GM23338 (cell line): ENCODE results near the gene PTPN12. TPM values are rescaled to one million over a fixed set of nuclear protein-coding genes. Genes with fewer than 3 reads are reported as not detected.

Experiments
- ATAC-seq: fragments of 200-7000 bp; cut with Tn5 transposase; 3 replicates; pipeline ENCODE4 v1.9.1; 2020
- DNase-seq: peaks from one replicate; pipeline ENCODE4 v3.0.0-alpha.2; 2015; ENCODE audit warnings: low spot score
- H2AFZ ChIP-seq: fragments of 200-600 bp; sonication (generic); 2 replicates; pipeline ENCODE4 v1.8.0; 2016; ENCODE audit warnings: antibody characterized with exemption, mild to moderate bottlenecking, moderate library complexity
- H3F3A ChIP-seq: fragments of 200-600 bp; sonication (generic); replicated peaks from 2 replicates; pipeline ENCODE4 v1.8.0; 2017; ENCODE audit warnings: antibody characterized with exemption, mixed run types, low read depth
- H3K27ac ChIP-seq: fragments of 200-600 bp; sonication (generic); 2 replicates; pipeline ENCODE4 v1.6.1; 2016; ENCODE audit warnings: low read depth
- H3K27me3 ChIP-seq: fragments of 200-600 bp; sonication (generic); 2 replicates; pipeline ENCODE4 v1.8.0; 2016; ENCODE audit warnings: mild to moderate bottlenecking, mixed run types, moderate library complexity; ENCODE audit not compliant: insufficient read depth
- H3K36me3 ChIP-seq: fragments of 200-600 bp; sonication (generic); 2 replicates; pipeline ENCODE4 v1.8.0; 2016; ENCODE audit warnings: mild to moderate bottlenecking; ENCODE audit not compliant: insufficient read depth
- H3K4me1 ChIP-seq: fragments of 200-600 bp; sonication (generic); 2 replicates; pipeline ENCODE4 v1.8.0; 2016; ENCODE audit warnings: mild to moderate bottlenecking, moderate library complexity; ENCODE audit not compliant: insufficient read depth
- H3K4me2 ChIP-seq: fragments of 200-600 bp; sonication (generic); 2 replicates; pipeline ENCODE4 v1.7.1; 2017; ENCODE audit warnings: mixed run types
- H3K4me3 ChIP-seq: fragments of 200-600 bp; sonication (generic); 2 replicates; pipeline ENCODE4 v1.6.1; 2016; ENCODE audit warnings: mixed run types
- H3K79me2 ChIP-seq: fragments of 200-600 bp; sonication (generic); replicated peaks from 2 replicates; pipeline ENCODE4 v1.8.0; 2017; ENCODE audit warnings: mild to moderate bottlenecking; ENCODE audit not compliant: insufficient read depth
- H3K9me2 ChIP-seq: fragments of 200-600 bp; sonication (generic); 2 replicates; pipeline ENCODE4 v1.8.0; 2017; ENCODE audit not compliant: insufficient read depth
- H4K20me1 ChIP-seq: fragments of 200-600 bp; sonication (generic); replicated peaks from 2 replicates; pipeline ENCODE4 v1.8.0; 2017; ENCODE audit warnings: mild to moderate bottlenecking; ENCODE audit not compliant: insufficient read depth
- H3K27ac Mint-ChIP-seq: 2 replicates; pipeline ENCODE4 v1.8.0; 2020; ENCODE audit warnings: inconsistent platforms, mild to moderate bottlenecking, moderate library complexity, mixed read lengths
- H3K27me3 Mint-ChIP-seq: 3 replicates; pipeline ENCODE4 v1.8.0; 2022; ENCODE audit warnings: low read depth, mild to moderate bottlenecking, moderate library complexity, mixed read lengths, inconsistent platforms; ENCODE audit not compliant: insufficient read depth, poor library complexity
- H3K36me3 Mint-ChIP-seq: 3 replicates; pipeline ENCODE4 v1.8.0; 2021; ENCODE audit warnings: low read depth, mild to moderate bottlenecking, inconsistent platforms, moderate library complexity, mixed read lengths
- H3K4me1 Mint-ChIP-seq: 3 replicates; pipeline ENCODE4 v1.8.0; 2020; ENCODE audit warnings: mild to moderate bottlenecking, inconsistent platforms, mixed read lengths
- H3K4me3 Mint-ChIP-seq: 3 replicates; pipeline ENCODE4 v1.8.0; 2021; ENCODE audit warnings: moderate library complexity, mild to moderate bottlenecking, inconsistent platforms, mixed read lengths
- H3K9me3 Mint-ChIP-seq: 3 replicates; pipeline ENCODE4 v1.8.0; 2020; ENCODE audit warnings: moderate library complexity, mild to moderate bottlenecking, inconsistent platforms, mixed read lengths
- CREB1 ChIP-seq: fragments of 250-450 bp; sonication (Bioruptor Pico); IDR thresholded peaks from 2 replicates; pipeline ENCODE4 v1.5.0; 2020; ENCODE audit warnings: low read depth, mild to moderate bottlenecking, moderate library complexity
- CTCF ChIP-seq, 2 experiments: fragments of 200-600 bp in 1 of 2; sonication (generic) in 1 of 2; conservative IDR thresholded peaks; 2 replicates each; pipeline versions ENCODE4 v1.5.1 to v1.6.1; 2016 to 2017; ENCODE audit warnings: antibody characterized with exemption in 2 of 2, low read depth in 2 of 2, mild to moderate bottlenecking in 2 of 2, moderate library complexity in 1 of 2
- ETS1 ChIP-seq: IDR thresholded peaks from 2 replicates; pipeline ENCODE4 v1.6.1; 2016; ENCODE audit warnings: antibody characterized with exemption
- EZH2 ChIP-seq: fragments of 200-600 bp; sonication (generic); IDR thresholded peaks from one replicate; pipeline ENCODE4 v1.8.0; 2017; ENCODE audit warnings: antibody characterized with exemption, mild to moderate bottlenecking, low read depth; ENCODE audit not compliant: unreplicated experiment
- EZH2phosphoT487 ChIP-seq: fragments of 200-600 bp; sonication (generic); IDR thresholded peaks from one replicate; pipeline ENCODE4 v1.8.1; 2018; ENCODE audit warnings: antibody characterized with exemption; ENCODE audit not compliant: unreplicated experiment
- JUNB ChIP-seq: IDR thresholded peaks from one replicate; pipeline ENCODE4 v1.6.1; 2016; ENCODE audit warnings: antibody characterized with exemption; ENCODE audit not compliant: unreplicated experiment
- NANOG ChIP-seq: IDR thresholded peaks from 2 replicates; pipeline ENCODE4 v1.6.1; 2016; ENCODE audit warnings: antibody characterized with exemption, borderline replicate concordance
- POLR2AphosphoS5 ChIP-seq: IDR thresholded peaks from 2 replicates; pipeline ENCODE4 v1.6.1; 2016; ENCODE audit warnings: antibody characterized with exemption, low read depth
- REST ChIP-seq: IDR thresholded peaks from one replicate; pipeline ENCODE4 v1.6.1; 2018; ENCODE audit warnings: antibody characterized with exemption; ENCODE audit not compliant: unreplicated experiment
- STAT1 ChIP-seq: IDR thresholded peaks from one replicate; pipeline ENCODE4 v1.6.1; 2016; ENCODE audit warnings: antibody characterized with exemption; ENCODE audit not compliant: unreplicated experiment
- ZNF114 ChIP-seq: fragments of 250-450 bp; sonication (Bioruptor Pico); IDR thresholded peaks from 2 replicates; pipeline ENCODE4 v1.5.0; 2020; ENCODE audit warnings: mild to moderate bottlenecking, moderate library complexity
- ZNF331 ChIP-seq: fragments of 250-450 bp; sonication (Bioruptor Pico); IDR thresholded peaks from 2 replicates; pipeline ENCODE4 v1.5.0; 2020; ENCODE audit warnings: low read depth, mild to moderate bottlenecking, moderate library complexity
- ZNF462 ChIP-seq: fragments of 250-450 bp; sonication (Bioruptor Pico); IDR thresholded peaks from 2 replicates; pipeline ENCODE4 v1.5.0; 2020; ENCODE audit warnings: mild to moderate bottlenecking, moderate library complexity
- polyA plus RNA-seq: library from polyadenylated mRNA; unstranded; fragments of >200 nt; fragmentation: Nextera tagmentation; extraction: Ambion mirVana; gene quantifications from 2 replicates; pipeline ENCODE4 v1.2.1, GENCODE V29; 2016
- total RNA-seq: library from RNA; depleted of rRNA; stranded (reverse); fragments of >200 nt; shearing (Covaris generic); gene quantifications from 2 replicates; pipeline ENCODE4 v1.2.3, GENCODE V29; 2014

The PTPN12 gene
- total and polyA plus RNA-seq, 2 experiments from 2014 or later: 58.8 to 187 TPM

- Mint-ChIP-seq H3K27me3 (peaks cover 11% of the 10 kb centered on the region), H3K4me3 (no peak overlapping the region), H3K9me3 (no peaks in the 10 kb centered on the region), H3K36me3 (peaks cover 21% of the 10 kb centered on the region), H3K27ac (no peak overlapping the region), H3K4me1 (no peaks in the 10 kb centered on the region)
- Histone ChIP-seq H3F3A (0 out of 2 replicates have a peak, but pooled peaks cover 5% of the 10 kb centered on the region), H3K4me2 (no peak overlapping the region), H3K4me1 (peaks cover 7% of the 10 kb centered on the region; the same call in 1 of the 2 replicates), H3K27me3 (no peaks in the 10 kb centered on the region), H3K36me3 (peaks cover 11% of the 10 kb centered on the region; the same call in 1 of the 2 replicates), H3K79me2 (no peaks in the 10 kb centered on the region), H2AFZ (no peak overlapping the region), H3K27ac (peak overlapping the region; percentile 33; the same call in 1 of the 2 replicates), H3K4me3 (no peak overlapping the region), H3K9me2 (no peaks in the 10 kb centered on the region), H4K20me1 (no peaks in the 10 kb centered on the region)
- TF ChIP-seq REST: no peak
- no peak for TF ChIP-seq NANOG
- TF ChIP-seq ZNF114 (CRISPR knock-in tag): no peak
- TF ChIP-seq ZNF331 (CRISPR knock-in tag): no peak
- no peak for TF ChIP-seq CREB1 (CRISPR knock-in tag)
- TF ChIP-seq ZNF462 (CRISPR knock-in tag): no peak
- TF ChIP-seq CTCF (conservative IDR thresholded peaks at IDR 0.05; ENCODE audit: low read depth in 2 of 2): no peak
- no peak for TF ChIP-seq JUNB
- TF ChIP-seq POLR2AphosphoS5: no peak
- no peak for TF ChIP-seq EZH2
- TF ChIP-seq EZH2phosphoT487: no peak
- TF ChIP-seq STAT1: no peak
- no peak for TF ChIP-seq ETS1
- no peak for ATAC-seq
- DNase-seq: no peak
Observed at GRCh38 chr7:77648742-77649338, 111.7 kb downstream of the PTPN12 start.
